Stimulated activated naive CD8-positive, alpha-beta T cell treated with anti-CD3 and anti-CD28 coated beads, Interleukin-15, amount 100 ng/mL, for 72 hours (primary cell): ENCODE results near the gene MBD3L5.
"Not testable (repeated sequence)": the region's sequence is repeated elsewhere in the genome, so short reads cannot be mapped to it uniquely, and the experiment has no call there.

Experiments
- ATAC-seq: fragments of 150-1000 bp; cut with Tn5 transposase; 2 replicates; pipeline ENCODE4 v1.10.0; 2021; ENCODE audit warnings: mild to moderate bottlenecking, moderate library complexity
- DNase-seq, 2 donors: peaks; one replicate each; pipeline ENCODE4 v3.0.0; 2021 to 2022
- H3K27ac Mint-ChIP-seq, 2 donors: one replicate each; pipeline ENCODE4 v1.8.0; 2022; ENCODE audit warnings: mild to moderate bottlenecking in 2 of 2, mixed read lengths in 2 of 2, moderate library complexity in 2 of 2
- H3K27me3 Mint-ChIP-seq: one replicate; pipeline ENCODE4 v1.8.0; 2022; ENCODE audit warnings: mixed read lengths
- H3K4me1 Mint-ChIP-seq: one replicate; pipeline ENCODE4 v1.8.0; 2022; ENCODE audit warnings: mild to moderate bottlenecking, mixed read lengths
- H3K4me3 Mint-ChIP-seq, 2 donors: one replicate each; pipeline ENCODE4 v1.8.0; 2022; ENCODE audit warnings: mild to moderate bottlenecking in 2 of 2, mixed read lengths in 2 of 2, moderate library complexity in 1 of 2
- H3K9me3 Mint-ChIP-seq, 2 donors: one replicate each; pipeline ENCODE4 v1.8.0; 2022; ENCODE audit warnings: mixed read lengths in 2 of 2

MBD3L5 gene

GRCh38 chr19:7018828-7019227, 11.6 kb upstream of the MBD3L5 start:
- ATAC-seq (no peak), DNase-seq (no peak)
- H3K4me1 Mint-ChIP-seq, result peaks cover 5% of the 10 kb centered on the region
- H3K27me3 Mint-ChIP-seq, result no peaks in the 10 kb centered on the region
- no peak overlapping the region for H3K4me3 Mint-ChIP-seq
- H3K9me3 Mint-ChIP-seq, result no peaks in the 10 kb centered on the region
- H3K27ac Mint-ChIP-seq, result no peak overlapping the region

- not testable (repeated sequence) for H3K27ac Mint-ChIP-seq, H3K4me3 Mint-ChIP-seq, DNase-seq, H3K9me3 Mint-ChIP-seq, H3K27me3 Mint-ChIP-seq, H3K4me1 Mint-ChIP-seq, ATAC-seq
Measured at GRCh38 chr19:7021331-7021730, 9.0 kb upstream of the MBD3L5 start, which contains the start of gene MBD3L2B. MBD3L2B (minus strand) TSS chr19:7021431; CDS start chr19:7021397, 34 bp downstream.

- DNase-seq, H3K27ac Mint-ChIP-seq, H3K4me1 Mint-ChIP-seq, H3K9me3 Mint-ChIP-seq, ATAC-seq, H3K27me3 Mint-ChIP-seq, H3K4me3 Mint-ChIP-seq: not testable (repeated sequence)
Measured at GRCh38 chr19:7028790-7029189, 1.6 kb upstream of the MBD3L5 start.

- H3K4me1 Mint-ChIP-seq, H3K27ac Mint-ChIP-seq, H3K9me3 Mint-ChIP-seq, DNase-seq, H3K4me3 Mint-ChIP-seq, ATAC-seq, H3K27me3 Mint-ChIP-seq: not testable (repeated sequence)
Measured at GRCh38 chr19:7040079-7040478, 9.7 kb downstream of the MBD3L5 start, which contains the start of gene MBD3L4. MBD3L4 (minus strand) TSS chr19:7040179; CDS start chr19:7040144, 35 bp downstream.

- H3K27ac Mint-ChIP-seq, H3K4me3 Mint-ChIP-seq, ATAC-seq, H3K9me3 Mint-ChIP-seq, H3K4me1 Mint-ChIP-seq, DNase-seq, H3K27me3 Mint-ChIP-seq: not testable (repeated sequence)
Measured at GRCh38 chr19:7041563-7041962, 11.2 kb downstream of the MBD3L5 start.

GRCh38 chr19:7049021-7049420, 18.6 kb downstream of the MBD3L5 start, which contains the start of gene MBD3L2:
MBD3L2 (plus strand) TSS chr19:7049321; CDS start chr19:7049374, 53 bp downstream.
- not testable (repeated sequence) for H3K9me3 Mint-ChIP-seq, H3K4me3 Mint-ChIP-seq, H3K27me3 Mint-ChIP-seq, DNase-seq, ATAC-seq, H3K4me1 Mint-ChIP-seq, H3K27ac Mint-ChIP-seq

GRCh38 chr19:7051421-7051820, 21.0 kb downstream of the MBD3L5 start:
- DNase-seq, H3K4me3 Mint-ChIP-seq, H3K9me3 Mint-ChIP-seq, H3K27ac Mint-ChIP-seq, H3K4me1 Mint-ChIP-seq, ATAC-seq, H3K27me3 Mint-ChIP-seq: not testable (repeated sequence)

- H3K4me1 Mint-ChIP-seq, DNase-seq, ATAC-seq, H3K27ac Mint-ChIP-seq, H3K27me3 Mint-ChIP-seq, H3K9me3 Mint-ChIP-seq, H3K4me3 Mint-ChIP-seq: not testable (repeated sequence)
Measured at GRCh38 chr19:7052896-7053295, 22.5 kb downstream of the MBD3L5 start.

- not testable (repeated sequence) for H3K9me3 Mint-ChIP-seq, H3K27ac Mint-ChIP-seq, H3K27me3 Mint-ChIP-seq, H3K4me3 Mint-ChIP-seq, ATAC-seq, H3K4me1 Mint-ChIP-seq, DNase-seq
Measured at GRCh38 chr19:7054635-7055368, 24.4 kb downstream of the MBD3L5 start.

- not testable (repeated sequence) for H3K4me3 Mint-ChIP-seq, ATAC-seq, H3K4me1 Mint-ChIP-seq, H3K27me3 Mint-ChIP-seq, H3K27ac Mint-ChIP-seq, DNase-seq, H3K9me3 Mint-ChIP-seq
Measured at GRCh38 chr19:7055679-7056078, 25.3 kb downstream of the MBD3L5 start.

- H3K27ac Mint-ChIP-seq, H3K4me1 Mint-ChIP-seq, H3K9me3 Mint-ChIP-seq, H3K27me3 Mint-ChIP-seq, H3K4me3 Mint-ChIP-seq, ATAC-seq, DNase-seq: not testable (repeated sequence)
Measured at GRCh38 chr19:7056371-7056770, 26.0 kb downstream of the MBD3L5 start.

GRCh38 chr19:7058576-7058975, 28.2 kb downstream of the MBD3L5 start, which contains the start of gene MBD3L3:
MBD3L3 (minus strand) TSS chr19:7058676; CDS start chr19:7058605, 71 bp downstream.
- H3K27ac Mint-ChIP-seq, H3K4me3 Mint-ChIP-seq, H3K4me1 Mint-ChIP-seq, DNase-seq, ATAC-seq, H3K9me3 Mint-ChIP-seq, H3K27me3 Mint-ChIP-seq: not testable (repeated sequence)

GRCh38 chr19:7059977-7060376, 29.6 kb downstream of the MBD3L5 start:
- H3K4me3 Mint-ChIP-seq, DNase-seq, H3K9me3 Mint-ChIP-seq, H3K4me1 Mint-ChIP-seq, H3K27ac Mint-ChIP-seq, H3K27me3 Mint-ChIP-seq: not testable (repeated sequence)
- ATAC-seq, result peak; percentile 64

- ATAC-seq (peak; percentile 12), DNase-seq (no peak)
- peaks cover under 1% of the 10 kb centered on the region for H3K4me1 Mint-ChIP-seq
- H3K27me3 Mint-ChIP-seq, result no peaks in the 10 kb centered on the region
- peaks cover 0 to 7% of the 10 kb centered on the region in 2 donors for H3K9me3 Mint-ChIP-seq
- no peak overlapping the region for H3K27ac Mint-ChIP-seq
- no peak overlapping the region for H3K4me3 Mint-ChIP-seq
Measured at GRCh38 chr19:7063339-7063738, 33.0 kb downstream of the MBD3L5 start.

GRCh38 chr19:7063764-7064418, 33.5 kb downstream of the MBD3L5 start:
- no peak for DNase-seq
- Mint-ChIP-seq H3K27ac (no peak overlapping the region), H3K9me3 (peaks cover 0 to 7% of the 10 kb centered on the region in 2 donors), H3K27me3 (no peaks in the 10 kb centered on the region), H3K4me1 (peaks cover 6% of the 10 kb centered on the region), H3K4me3 (no peak overlapping the region)
- peak; percentile 39 for ATAC-seq

- not testable (repeated sequence) for H3K4me3 Mint-ChIP-seq, ATAC-seq, DNase-seq, H3K27me3 Mint-ChIP-seq, H3K9me3 Mint-ChIP-seq, H3K27ac Mint-ChIP-seq, H3K4me1 Mint-ChIP-seq
Measured at GRCh38 chr19:7067122-7067521, 36.7 kb downstream of the MBD3L5 start.
